HepG2 (cell line): ENCODE measurements around the gene SLC25A23. TPM values are rescaled to one million over a fixed set of nuclear protein-coding genes. Genes with fewer than 3 reads are reported as not detected.
A peak's percentile ranks its signal among the peaks of the same experiment; 100 is the strongest.

ENCODE experiments used
- ETV6 ChIP-seq: sonication (generic); formaldehyde crosslinking; conservative IDR thresholded peaks from 2 replicates; pipeline ENCODE4 v1.4.0; 2020; ENCODE audit warnings: missing genetic modification reagents
- HMGA1 ChIP-seq: sonication (generic); formaldehyde crosslinking; conservative IDR thresholded peaks from 2 replicates; pipeline ENCODE4 v1.4.0; 2020; ENCODE audit warnings: missing genetic modification reagents
- PATZ1 ChIP-seq: sonication (generic); formaldehyde crosslinking; IDR thresholded peaks from 2 replicates; pipeline ENCODE4 v1.4.0; 2020; ENCODE audit warnings: missing genetic modification reagents
- PBX2 ChIP-seq: IDR thresholded peaks from 2 replicates; pipeline ENCODE4 v1.6.1; 2016; ENCODE audit warnings: control low read depth
- PBX3 ChIP-seq: sonication (generic); formaldehyde crosslinking; IDR thresholded peaks from 2 replicates; pipeline ENCODE4 v1.8.1; 2023; ENCODE audit warnings: missing genetic modification reagents, inconsistent platforms, borderline replicate concordance
- POLR2AphosphoS2 ChIP-seq: IDR thresholded peaks from 2 replicates; pipeline ENCODE4 v1.6.1; 2011; ENCODE audit warnings: low read depth, low read length, improper control_type of control experiment
- RXRA ChIP-seq: sonication (generic); formaldehyde crosslinking; IDR thresholded peaks from 2 replicates; pipeline ENCODE4 v1.5.1; 2020; ENCODE audit warnings: missing genetic modification reagents
- ZFP36L2 ChIP-seq: sonication (generic); formaldehyde crosslinking; IDR thresholded peaks from 2 replicates; pipeline ENCODE4 v1.4.0; 2020; ENCODE audit warnings: missing genetic modification reagents
- ZMAT3 ChIP-seq: sonication (generic); formaldehyde crosslinking; conservative IDR thresholded peaks from 2 replicates; pipeline ENCODE4 v1.7.0; 2021; ENCODE audit warnings: missing genetic modification reagents
- ZNF17 ChIP-seq: sonication (generic); formaldehyde crosslinking; IDR thresholded peaks from 2 replicates; pipeline ENCODE4 v1.5.0; 2020; ENCODE audit warnings: mild to moderate bottlenecking, missing genetic modification reagents
- ZNF263 ChIP-seq: sonication (generic); formaldehyde crosslinking; IDR thresholded peaks from 2 replicates; pipeline ENCODE4 v1.4.0; 2020; ENCODE audit warnings: missing genetic modification reagents
- ZNF441 ChIP-seq: sonication (generic); formaldehyde crosslinking; IDR thresholded peaks from 2 replicates; pipeline ENCODE4 v1.7.0; 2021; ENCODE audit warnings: missing genetic modification reagents, borderline replicate concordance
- ZNF598 ChIP-seq: sonication (generic); formaldehyde crosslinking; IDR thresholded peaks from 2 replicates; pipeline ENCODE4 v1.5.1; 2020; ENCODE audit warnings: mild to moderate bottlenecking, missing genetic modification reagents, borderline replicate concordance
- ZSCAN31 ChIP-seq: sonication (generic); formaldehyde crosslinking; IDR thresholded peaks from 2 replicates; pipeline ENCODE4 v1.5.0; 2020; ENCODE audit warnings: low read depth, mild to moderate bottlenecking, missing genetic modification reagents
- polyA plus RNA-seq, 8 experiments: library from polyadenylated mRNA; depleted of rRNA in 3 of 8; stranded (reverse) in 7 of 8; unstranded in 1 of 8; fragments of >200 nt; fragmentation: Illumina TruSeq in 4 of 8; extraction: Trizol in 4 of 8; gene quantifications; 2 replicates each; pipeline versions ENCODE4 v1.2.1 to v1.2.3, GENCODE V29; 2011 to 2016; ENCODE audit warnings: low read depth in 4 of 8, missing spikeins in 1 of 8, mixed read lengths in 1 of 8; ENCODE audit not compliant: insufficient read depth in 1 of 8
- total RNA-seq, 5 experiments: library from RNA; depleted of rRNA; stranded (reverse); fragments of >200 nt; fragmentation: Illumina TruSeq; extraction: Trizol; gene quantifications; 2 replicates each; pipeline ENCODE4 v1.2.3, GENCODE V29; 2016; ENCODE audit warnings: low read depth in 1 of 5
- TF ChIP-seq, protein P1 (sequence below): sonication (generic); formaldehyde crosslinking; IDR thresholded peaks from 2 replicates; pipeline ENCODE4 v1.4.0; 2020; ENCODE audit warnings: mild to moderate bottlenecking, missing genetic modification reagents, borderline replicate concordance
- TF ChIP-seq, protein P2 (sequence below): sonication (generic); formaldehyde crosslinking; IDR thresholded peaks from 2 replicates; pipeline ENCODE4 v1.5.0; 2020; ENCODE audit warnings: mild to moderate bottlenecking, missing genetic modification reagents, moderate library complexity

SLC25A23 gene
- total and polyA plus RNA-seq, 2 of the 13 experiments (the other 11 are each of a cell fraction or from before 2014, with no cell fraction given), result 12.4 to 15.2 TPM

DNA sequence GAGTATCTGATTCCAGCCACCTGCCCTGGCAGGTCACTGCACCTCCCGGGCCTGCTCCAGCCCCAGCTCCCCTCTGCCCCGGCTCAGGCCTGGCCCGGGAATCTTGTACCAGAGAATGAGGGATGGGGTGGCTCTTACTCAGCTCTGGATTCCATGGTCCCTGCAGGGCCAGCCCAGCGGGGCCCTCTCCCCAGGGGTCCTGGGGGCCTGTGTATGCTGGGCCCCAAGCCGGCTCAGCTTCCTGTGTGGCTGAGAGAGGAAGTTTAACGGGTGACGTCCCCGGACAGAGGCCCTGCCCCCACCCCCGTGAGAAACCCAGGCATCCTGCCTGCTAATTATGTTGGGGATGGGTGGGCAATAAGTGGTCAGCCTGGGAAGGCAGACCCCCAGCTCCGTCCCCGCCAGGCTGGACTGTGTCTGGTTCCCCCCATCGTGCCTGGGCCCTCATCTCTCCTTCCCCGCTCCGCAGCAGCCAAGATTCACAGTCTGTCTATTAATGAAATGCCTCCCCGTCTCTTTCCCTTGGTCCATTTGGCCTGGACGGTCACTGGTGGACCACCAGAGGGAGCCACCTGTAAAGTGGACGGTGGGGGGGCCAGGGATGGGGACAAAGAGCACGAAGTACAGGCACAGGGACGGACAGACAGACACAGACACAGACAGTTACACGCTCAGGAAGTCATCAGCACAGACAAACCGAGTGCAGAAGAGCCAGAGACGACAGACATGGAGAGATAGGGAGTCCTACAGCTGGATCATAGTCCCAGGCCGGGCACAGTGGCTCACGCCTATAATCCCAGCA is 22.1 kb upstream of the SLC25A23 start, which contains the start of gene DENND1C (continued):
- TF ChIP-seq ZNF441 (CRISPR knock-in tag), result 0 out of 2 replicates have a peak, but pooled peaks have one; percentile 28
- no peak for TF ChIP-seq RXRA (CRISPR knock-in tag)
- TF ChIP-seq PBX3, result no peak
- TF ChIP-seq, protein P1, sequence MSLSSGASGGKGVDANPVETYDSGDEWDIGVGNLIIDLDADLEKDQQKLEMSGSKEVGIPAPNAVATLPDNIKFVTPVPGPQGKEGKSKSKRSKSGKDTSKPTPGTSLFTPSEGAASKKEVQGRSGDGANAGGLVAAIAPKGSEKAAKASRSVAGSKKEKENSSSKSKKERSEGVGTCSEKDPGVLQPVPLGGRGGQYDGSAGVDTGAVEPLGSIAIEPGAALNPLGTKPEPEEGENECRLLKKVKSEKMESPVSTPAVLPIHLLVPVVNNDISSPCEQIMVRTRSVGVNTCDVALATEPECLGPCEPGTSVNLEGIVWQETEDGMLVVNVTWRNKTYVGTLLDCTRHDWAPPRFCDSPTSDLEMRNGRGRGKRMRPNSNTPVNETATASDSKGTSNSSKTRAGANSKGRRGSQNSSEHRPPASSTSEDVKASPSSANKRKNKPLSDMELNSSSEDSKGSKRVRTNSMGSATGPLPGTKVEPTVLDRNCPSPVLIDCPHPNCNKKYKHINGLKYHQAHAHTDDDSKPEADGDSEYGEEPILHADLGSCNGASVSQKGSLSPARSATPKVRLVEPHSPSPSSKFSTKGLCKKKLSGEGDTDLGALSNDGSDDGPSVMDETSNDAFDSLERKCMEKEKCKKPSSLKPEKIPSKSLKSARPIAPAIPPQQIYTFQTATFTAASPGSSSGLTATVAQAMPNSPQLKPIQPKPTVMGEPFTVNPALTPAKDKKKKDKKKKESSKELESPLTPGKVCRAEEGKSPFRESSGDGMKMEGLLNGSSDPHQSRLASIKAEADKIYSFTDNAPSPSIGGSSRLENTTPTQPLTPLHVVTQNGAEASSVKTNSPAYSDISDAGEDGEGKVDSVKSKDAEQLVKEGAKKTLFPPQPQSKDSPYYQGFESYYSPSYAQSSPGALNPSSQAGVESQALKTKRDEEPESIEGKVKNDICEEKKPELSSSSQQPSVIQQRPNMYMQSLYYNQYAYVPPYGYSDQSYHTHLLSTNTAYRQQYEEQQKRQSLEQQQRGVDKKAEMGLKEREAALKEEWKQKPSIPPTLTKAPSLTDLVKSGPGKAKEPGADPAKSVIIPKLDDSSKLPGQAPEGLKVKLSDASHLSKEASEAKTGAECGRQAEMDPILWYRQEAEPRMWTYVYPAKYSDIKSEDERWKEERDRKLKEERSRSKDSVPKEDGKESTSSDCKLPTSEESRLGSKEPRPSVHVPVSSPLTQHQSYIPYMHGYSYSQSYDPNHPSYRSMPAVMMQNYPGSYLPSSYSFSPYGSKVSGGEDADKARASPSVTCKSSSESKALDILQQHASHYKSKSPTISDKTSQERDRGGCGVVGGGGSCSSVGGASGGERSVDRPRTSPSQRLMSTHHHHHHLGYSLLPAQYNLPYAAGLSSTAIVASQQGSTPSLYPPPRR (CRISPR knock-in tag), result no peak
- no peak for TF ChIP-seq HMGA1 (CRISPR knock-in tag)
- no peak for TF ChIP-seq ZNF17
- TF ChIP-seq ZSCAN31 (CRISPR knock-in tag), result no peak
- TF ChIP-seq PATZ1 (CRISPR knock-in tag), result peak; percentile 94
- no peak for TF ChIP-seq ZMAT3 (CRISPR knock-in tag)
- no peak for TF ChIP-seq ZFP36L2 (CRISPR knock-in tag)
- no peak for TF ChIP-seq POLR2AphosphoS2
- peak; percentile 71 for TF ChIP-seq ZNF263
- TF ChIP-seq PBX2 (CRISPR knock-in tag), result no peak
- TF ChIP-seq ETV6, result no peak
- TF ChIP-seq, protein P2, sequence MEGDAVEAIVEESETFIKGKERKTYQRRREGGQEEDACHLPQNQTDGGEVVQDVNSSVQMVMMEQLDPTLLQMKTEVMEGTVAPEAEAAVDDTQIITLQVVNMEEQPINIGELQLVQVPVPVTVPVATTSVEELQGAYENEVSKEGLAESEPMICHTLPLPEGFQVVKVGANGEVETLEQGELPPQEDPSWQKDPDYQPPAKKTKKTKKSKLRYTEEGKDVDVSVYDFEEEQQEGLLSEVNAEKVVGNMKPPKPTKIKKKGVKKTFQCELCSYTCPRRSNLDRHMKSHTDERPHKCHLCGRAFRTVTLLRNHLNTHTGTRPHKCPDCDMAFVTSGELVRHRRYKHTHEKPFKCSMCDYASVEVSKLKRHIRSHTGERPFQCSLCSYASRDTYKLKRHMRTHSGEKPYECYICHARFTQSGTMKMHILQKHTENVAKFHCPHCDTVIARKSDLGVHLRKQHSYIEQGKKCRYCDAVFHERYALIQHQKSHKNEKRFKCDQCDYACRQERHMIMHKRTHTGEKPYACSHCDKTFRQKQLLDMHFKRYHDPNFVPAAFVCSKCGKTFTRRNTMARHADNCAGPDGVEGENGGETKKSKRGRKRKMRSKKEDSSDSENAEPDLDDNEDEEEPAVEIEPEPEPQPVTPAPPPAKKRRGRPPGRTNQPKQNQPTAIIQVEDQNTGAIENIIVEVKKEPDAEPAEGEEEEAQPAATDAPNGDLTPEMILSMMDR, result peak; percentile 88
- TF ChIP-seq ZNF598 (CRISPR knock-in tag), result 0 out of 2 replicates have a peak, but pooled peaks have one; percentile 41
